ENCODE measurements around the gene LIMS2.

The LIMS2 gene

GRCh38 chr2:127650785-127651380, 24.4 kb downstream of the LIMS2 start:
- no peak for TF ChIP-seq CTCF (IDR thresholded peaks at IDR 0.05; ENCODE audit: low read depth, low read length)
- DNase-seq (ENCODE audit: extremely low read depth, low read depth), result no peak

- no peak for DNase-seq (ENCODE audit: extremely low read depth, low read depth)
- no peak for TF ChIP-seq CTCF (IDR thresholded peaks at IDR 0.05; ENCODE audit: low read depth, low read length)
These were observed 25.1 kb downstream of the LIMS2 start for GRCh38 chr2:127650041-127650784.

GRCh38 chr2:127649684-127650040, 25.7 kb downstream of the LIMS2 start:
- DNase-seq (ENCODE audit: extremely low read depth, low read depth), result peak; percentile 53
- peak; percentile 84 for TF ChIP-seq CTCF (IDR thresholded peaks at IDR 0.05; ENCODE audit: low read depth, low read length)

- no peak for DNase-seq (ENCODE audit: extremely low read depth, low read depth)
- no peak for TF ChIP-seq CTCF (IDR thresholded peaks at IDR 0.05; ENCODE audit: low read depth, low read length)
These were observed 26.2 kb downstream of the LIMS2 start for GRCh38 chr2:127649100-127649611.

- no peak for TF ChIP-seq CTCF (IDR thresholded peaks at IDR 0.05; ENCODE audit: low read depth, low read length)
- DNase-seq (ENCODE audit: extremely low read depth, low read depth), result no peak
These were observed 27.0 kb downstream of the LIMS2 start for GRCh38 chr2:127648321-127648720.

GRCh38 chr2:127647242-127648190, 27.8 kb downstream of the LIMS2 start:
- TF ChIP-seq CTCF (IDR thresholded peaks at IDR 0.05; ENCODE audit: low read depth, low read length), result no peak
- no peak for DNase-seq (ENCODE audit: extremely low read depth, low read depth)

All from AG09319 (cell line).